ENCODE measurements around the gene DUSP10.

Gene DUSP10

DNA sequence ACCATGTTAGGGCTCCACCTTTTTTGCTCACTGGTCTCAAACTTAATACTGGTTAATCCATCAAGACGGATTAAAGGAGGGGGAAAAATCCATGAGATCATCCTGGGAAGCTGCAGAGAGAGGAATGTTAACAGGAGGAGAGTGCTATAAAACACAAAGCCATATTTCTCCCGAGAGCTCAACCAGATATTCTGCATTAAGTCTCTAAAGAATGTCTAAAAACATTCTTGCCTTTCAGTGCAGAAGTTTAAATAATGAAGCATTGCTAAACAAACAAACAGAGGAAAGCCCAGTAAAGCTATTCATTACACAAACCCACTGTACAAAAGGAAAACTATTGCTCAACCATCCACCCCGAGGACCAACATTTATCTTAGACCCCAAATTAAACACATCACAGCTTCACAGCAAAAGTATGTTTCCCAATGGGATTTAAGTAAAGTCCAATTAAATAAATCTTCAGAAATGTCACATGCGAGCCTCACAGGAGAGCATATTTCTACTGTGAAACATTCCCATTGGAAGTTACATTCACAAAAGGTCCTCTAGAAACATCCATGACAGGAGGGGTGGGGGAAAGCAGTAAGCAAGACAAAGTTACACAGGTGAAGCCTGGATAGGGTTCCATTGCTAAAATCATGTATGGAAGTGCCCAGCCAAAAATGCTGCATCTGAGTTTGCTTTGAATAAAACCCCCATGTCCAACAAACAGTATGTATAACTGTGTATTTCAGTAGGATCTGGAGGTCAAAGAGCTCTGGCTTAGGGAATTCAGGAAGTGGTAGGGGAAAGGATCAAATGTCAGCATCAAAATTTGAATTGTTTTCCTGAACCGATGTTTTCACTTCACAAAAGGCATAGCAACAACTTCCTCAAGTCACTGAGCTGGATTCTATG is 23.3 kb downstream of the DUSP10 start:
- TF ChIP-seq POLR2AphosphoS5 (IDR thresholded peaks at IDR 0.05; ENCODE audit: low read depth, low read length) = no peak
- TF ChIP-seq, protein P1, sequence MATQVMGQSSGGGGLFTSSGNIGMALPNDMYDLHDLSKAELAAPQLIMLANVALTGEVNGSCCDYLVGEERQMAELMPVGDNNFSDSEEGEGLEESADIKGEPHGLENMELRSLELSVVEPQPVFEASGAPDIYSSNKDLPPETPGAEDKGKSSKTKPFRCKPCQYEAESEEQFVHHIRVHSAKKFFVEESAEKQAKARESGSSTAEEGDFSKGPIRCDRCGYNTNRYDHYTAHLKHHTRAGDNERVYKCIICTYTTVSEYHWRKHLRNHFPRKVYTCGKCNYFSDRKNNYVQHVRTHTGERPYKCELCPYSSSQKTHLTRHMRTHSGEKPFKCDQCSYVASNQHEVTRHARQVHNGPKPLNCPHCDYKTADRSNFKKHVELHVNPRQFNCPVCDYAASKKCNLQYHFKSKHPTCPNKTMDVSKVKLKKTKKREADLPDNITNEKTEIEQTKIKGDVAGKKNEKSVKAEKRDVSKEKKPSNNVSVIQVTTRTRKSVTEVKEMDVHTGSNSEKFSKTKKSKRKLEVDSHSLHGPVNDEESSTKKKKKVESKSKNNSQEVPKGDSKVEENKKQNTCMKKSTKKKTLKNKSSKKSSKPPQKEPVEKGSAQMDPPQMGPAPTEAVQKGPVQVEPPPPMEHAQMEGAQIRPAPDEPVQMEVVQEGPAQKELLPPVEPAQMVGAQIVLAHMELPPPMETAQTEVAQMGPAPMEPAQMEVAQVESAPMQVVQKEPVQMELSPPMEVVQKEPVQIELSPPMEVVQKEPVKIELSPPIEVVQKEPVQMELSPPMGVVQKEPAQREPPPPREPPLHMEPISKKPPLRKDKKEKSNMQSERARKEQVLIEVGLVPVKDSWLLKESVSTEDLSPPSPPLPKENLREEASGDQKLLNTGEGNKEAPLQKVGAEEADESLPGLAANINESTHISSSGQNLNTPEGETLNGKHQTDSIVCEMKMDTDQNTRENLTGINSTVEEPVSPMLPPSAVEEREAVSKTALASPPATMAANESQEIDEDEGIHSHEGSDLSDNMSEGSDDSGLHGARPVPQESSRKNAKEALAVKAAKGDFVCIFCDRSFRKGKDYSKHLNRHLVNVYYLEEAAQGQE (IDR thresholded peaks at IDR 0.05; ENCODE audit: insufficient read depth in 1 of 2, low read depth in 2 of 2, low read length in 2 of 2) = no peak
- no peak for TF ChIP-seq TAF1 (IDR thresholded peaks at IDR 0.05; ENCODE audit: borderline replicate concordance, insufficient read depth, low read length)
- TF ChIP-seq SIN3A (IDR thresholded peaks at IDR 0.05; ENCODE audit: borderline replicate concordance, insufficient read depth, low read length) = no peak
- no peak for TF ChIP-seq FOXP2 (optimal IDR thresholded peaks at IDR 0.05; ENCODE audit: borderline replicate concordance, extremely low read depth, extremely low read length, insufficient read depth)

DNA sequence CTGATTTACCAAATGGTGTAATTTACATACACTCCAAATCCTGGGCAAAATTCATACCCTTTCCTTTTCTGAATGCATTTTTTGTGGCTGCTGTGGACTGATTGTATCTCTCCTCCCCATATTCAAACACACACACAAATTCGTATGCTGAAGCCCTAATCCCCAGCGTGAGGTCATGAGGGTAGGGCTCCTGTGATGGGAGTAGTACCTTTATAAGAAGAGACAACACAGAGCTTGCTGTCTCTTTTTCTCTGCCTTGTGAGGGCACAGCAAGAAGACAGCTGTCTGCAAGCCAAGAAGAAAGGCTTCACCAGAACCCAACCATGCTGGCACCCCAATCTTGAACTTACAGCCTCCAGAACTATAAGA is 24.4 kb downstream of the DUSP10 start:
- TF ChIP-seq FOXP2 (optimal IDR thresholded peaks at IDR 0.05; ENCODE audit: borderline replicate concordance, extremely low read depth, extremely low read length, insufficient read depth) (no peak), SIN3A (IDR thresholded peaks at IDR 0.05; ENCODE audit: borderline replicate concordance, insufficient read depth, low read length) (no peak), TAF1 (IDR thresholded peaks at IDR 0.05; ENCODE audit: borderline replicate concordance, insufficient read depth, low read length) (no peak), POLR2AphosphoS5 (IDR thresholded peaks at IDR 0.05; ENCODE audit: low read depth, low read length) (no peak)
- TF ChIP-seq, protein P1 (IDR thresholded peaks at IDR 0.05; ENCODE audit: insufficient read depth in 1 of 2, low read depth in 2 of 2, low read length in 2 of 2) = no peak

DNA sequence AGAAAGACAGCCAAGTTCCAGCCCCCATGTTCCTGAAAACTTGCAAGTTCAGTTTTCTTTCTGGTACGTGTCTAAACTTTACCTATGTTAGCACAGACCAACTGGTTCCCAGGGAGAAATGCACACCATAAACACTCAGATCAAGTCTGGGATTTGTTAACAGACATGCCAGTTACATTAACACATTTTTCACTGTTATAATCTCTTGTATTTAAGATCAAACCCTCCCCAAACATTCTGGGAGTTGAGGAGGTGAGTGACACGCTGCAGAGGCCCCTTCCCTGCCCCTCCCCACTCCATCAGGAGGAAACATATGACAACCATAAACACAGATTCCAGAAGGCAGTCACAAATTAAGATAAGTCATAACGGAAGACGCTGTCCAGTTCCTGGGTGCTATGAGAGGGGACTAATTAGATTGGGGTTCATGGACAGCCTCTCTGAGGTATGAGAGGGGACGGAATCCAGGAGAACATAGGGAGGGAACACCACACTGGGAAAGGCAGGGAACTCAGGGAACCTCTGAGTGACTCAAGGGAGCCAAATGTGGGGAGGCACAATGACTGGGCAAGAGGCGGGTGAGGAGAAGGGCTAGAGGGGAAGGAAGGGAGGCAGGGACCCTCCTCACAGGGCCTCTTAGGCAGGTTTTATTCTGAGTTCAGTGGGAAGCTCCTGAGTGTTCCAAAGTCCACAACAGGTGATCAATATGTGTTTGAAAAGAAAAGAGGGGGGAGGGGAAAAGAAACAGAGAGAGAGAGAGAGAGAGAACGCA is 25.0 kb downstream of the DUSP10 start:
- no peak for TF ChIP-seq TAF1 (IDR thresholded peaks at IDR 0.05; ENCODE audit: borderline replicate concordance, insufficient read depth, low read length)
- TF ChIP-seq, protein P1 (IDR thresholded peaks at IDR 0.05; ENCODE audit: insufficient read depth in 1 of 2, low read depth in 2 of 2, low read length in 2 of 2) = peak; percentile 44 to 65; a peak in 2 of 4 replicates

DNA sequence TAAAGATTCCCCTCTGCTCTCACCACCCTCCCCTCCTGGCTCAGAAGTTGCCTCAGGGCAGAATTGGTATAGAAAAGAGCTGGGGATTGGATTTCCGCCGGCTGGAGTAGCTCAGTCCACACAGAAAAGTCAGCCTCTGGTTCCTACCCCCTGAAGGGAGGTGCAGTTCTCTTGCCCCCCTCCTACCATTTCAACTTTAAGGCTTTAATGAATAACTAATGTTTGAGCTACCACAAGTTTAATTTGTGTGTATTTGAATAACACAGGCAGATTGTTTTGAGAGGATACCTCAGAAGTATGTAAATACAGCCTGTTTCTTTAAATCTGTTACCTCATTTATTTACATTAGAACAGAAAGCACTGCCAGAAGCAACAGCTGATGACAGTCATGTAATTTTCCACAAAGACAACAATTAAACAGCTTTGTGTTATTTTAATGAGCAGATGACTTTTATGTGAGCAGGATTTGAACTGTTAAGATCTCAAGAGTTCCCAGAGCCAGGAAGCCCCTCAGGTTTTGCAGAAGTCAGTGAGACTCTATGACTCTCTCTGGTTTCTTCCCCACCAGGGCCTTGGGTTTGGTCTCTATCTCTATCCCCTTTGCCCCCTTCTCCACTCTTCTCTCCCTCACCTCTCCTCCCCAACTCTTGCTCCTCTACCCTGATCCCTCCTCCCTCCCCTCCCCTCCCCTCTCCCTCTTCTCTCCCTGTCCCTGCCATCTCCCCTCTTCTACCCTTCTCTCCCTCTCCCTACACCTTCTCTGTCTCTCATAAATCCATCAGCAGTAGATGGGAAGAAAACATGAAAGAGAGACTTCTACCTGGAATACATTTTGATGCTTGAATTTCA is 26.3 kb downstream of the DUSP10 start:
- TF ChIP-seq SIN3A (IDR thresholded peaks at IDR 0.05; ENCODE audit: borderline replicate concordance, insufficient read depth, low read length) (peak; percentile 52; the same call in 1 of the 2 replicates), FOXP2 (optimal IDR thresholded peaks at IDR 0.05; ENCODE audit: borderline replicate concordance, extremely low read depth, extremely low read length, insufficient read depth) (no peak), POLR2AphosphoS5 (IDR thresholded peaks at IDR 0.05; ENCODE audit: low read depth, low read length) (no peak), TAF1 (IDR thresholded peaks at IDR 0.05; ENCODE audit: borderline replicate concordance, insufficient read depth, low read length) (peak; percentile 5; the same call in 1 of the 2 replicates)
- TF ChIP-seq, protein P1 (IDR thresholded peaks at IDR 0.05; ENCODE audit: insufficient read depth in 1 of 2, low read depth in 2 of 2, low read length in 2 of 2) = no peak; a peak in 1 of 4 replicates
